DMS 273 (cell line): ENCODE results near the gene PRR14L.
"Not testable (repeated sequence)": the region's sequence is repeated elsewhere in the genome, so short reads cannot be mapped to it uniquely, and the experiment has no call there.

ENCODE experiments used
- DNase-seq: peaks from one replicate; lab custom pipeline; 2025; ENCODE audit not compliant: unreplicated experiment; lab: John Stamatoyannopoulos, UW

PRR14L gene

GRCh38 chr22:31749636-31750364, at the start of gene PRR14L:
Gene PRR14L (minus strand): TSS chr22:31750132. CDS start chr22:31738860, 11,272 bp downstream.
- peak; percentile 96 for DNase-seq

GRCh38 chr22:31799358-31799757, 49.4 kb upstream of the PRR14L start:
- DNase-seq: not testable (repeated sequence)

- DNase-seq: no peak
Observed at GRCh38 chr22:31790240-31790639, 40.3 kb upstream of the PRR14L start.

- DNase-seq: no peak
Observed at GRCh38 chr22:31789803-31790202, 39.9 kb upstream of the PRR14L start.

GRCh38 chr22:31776231-31776630, 26.3 kb upstream of the PRR14L start:
- DNase-seq: no peak

DNA sequence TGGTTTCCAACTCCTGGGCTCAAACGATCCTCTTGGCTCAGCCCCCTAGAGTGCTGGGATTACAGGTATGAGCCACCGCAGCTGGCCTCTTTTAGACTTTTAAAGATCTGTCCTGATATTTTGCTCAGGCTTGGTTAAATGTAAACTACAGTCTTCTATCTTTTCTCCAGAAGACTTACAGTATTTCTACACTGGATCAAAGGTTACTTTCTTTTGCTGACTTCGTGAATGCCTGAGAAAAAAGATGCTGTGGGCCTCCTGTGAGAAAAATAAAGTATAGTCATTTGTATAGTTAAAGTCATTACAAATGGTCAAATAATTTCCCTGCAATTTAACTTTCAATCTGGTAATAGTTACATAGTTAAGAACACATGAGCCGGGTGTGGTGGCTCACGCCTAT, 23.5 kb upstream of the PRR14L start:
- no peak for DNase-seq

DNA sequence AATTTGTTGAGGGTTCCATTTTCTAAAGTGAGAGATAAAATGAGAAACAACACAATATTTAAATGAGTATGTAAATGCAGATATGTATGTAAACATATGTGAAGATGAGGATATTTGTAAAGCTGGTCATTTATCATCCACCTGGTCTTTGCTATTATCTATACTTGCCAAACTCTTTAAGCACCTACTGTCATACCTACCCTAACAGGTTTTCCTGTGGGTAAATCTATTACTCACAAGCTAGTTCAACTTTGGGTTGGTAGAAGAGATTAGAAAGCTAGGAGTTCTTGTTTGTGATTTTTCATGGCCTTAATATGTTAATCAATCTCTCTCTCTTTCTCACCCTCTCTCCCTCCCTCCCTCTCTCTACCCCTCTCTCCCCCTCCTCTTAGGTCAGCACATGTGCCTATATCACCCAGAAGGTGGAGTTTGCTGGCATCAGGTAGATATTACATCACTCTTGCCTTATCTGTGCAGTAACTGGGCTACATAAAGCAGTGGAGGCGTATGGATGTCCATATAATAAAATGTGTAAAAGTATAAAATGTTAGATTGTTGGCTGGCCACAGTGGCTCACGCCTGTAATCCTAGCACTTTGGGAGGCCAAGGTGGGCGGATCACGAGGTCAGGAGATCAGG, 18.6 kb upstream of the PRR14L start:
- no peak for DNase-seq

- DNase-seq: no peak
Observed at GRCh38 chr22:31764785-31765184, 14.9 kb upstream of the PRR14L start.

GRCh38 chr22:31758860-31759259, 8.9 kb upstream of the PRR14L start:
- DNase-seq: not testable (repeated sequence)

- DNase-seq: no peak
Observed at GRCh38 chr22:31757265-31757664, 7.3 kb upstream of the PRR14L start.

DNA sequence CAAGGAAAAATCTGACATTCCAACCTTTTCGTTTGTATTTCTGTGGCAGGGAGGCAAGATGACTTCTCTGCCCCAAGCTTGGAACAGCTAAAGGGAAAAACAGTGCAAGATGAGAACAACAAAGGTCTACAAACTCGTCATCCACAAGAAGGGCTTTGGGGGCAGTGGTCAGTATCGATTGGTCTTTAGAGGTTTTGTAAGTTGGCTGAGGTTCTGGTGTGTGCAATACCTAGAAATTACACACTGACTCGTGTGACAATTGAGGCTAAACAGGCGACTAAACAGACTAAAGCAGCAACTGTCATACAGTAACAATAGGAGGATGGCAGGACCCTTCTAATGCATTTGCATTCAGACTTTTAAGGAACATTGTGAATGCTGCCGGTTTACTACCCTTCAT, 4.9 kb upstream of the PRR14L start:
- no peak for DNase-seq

DNA sequence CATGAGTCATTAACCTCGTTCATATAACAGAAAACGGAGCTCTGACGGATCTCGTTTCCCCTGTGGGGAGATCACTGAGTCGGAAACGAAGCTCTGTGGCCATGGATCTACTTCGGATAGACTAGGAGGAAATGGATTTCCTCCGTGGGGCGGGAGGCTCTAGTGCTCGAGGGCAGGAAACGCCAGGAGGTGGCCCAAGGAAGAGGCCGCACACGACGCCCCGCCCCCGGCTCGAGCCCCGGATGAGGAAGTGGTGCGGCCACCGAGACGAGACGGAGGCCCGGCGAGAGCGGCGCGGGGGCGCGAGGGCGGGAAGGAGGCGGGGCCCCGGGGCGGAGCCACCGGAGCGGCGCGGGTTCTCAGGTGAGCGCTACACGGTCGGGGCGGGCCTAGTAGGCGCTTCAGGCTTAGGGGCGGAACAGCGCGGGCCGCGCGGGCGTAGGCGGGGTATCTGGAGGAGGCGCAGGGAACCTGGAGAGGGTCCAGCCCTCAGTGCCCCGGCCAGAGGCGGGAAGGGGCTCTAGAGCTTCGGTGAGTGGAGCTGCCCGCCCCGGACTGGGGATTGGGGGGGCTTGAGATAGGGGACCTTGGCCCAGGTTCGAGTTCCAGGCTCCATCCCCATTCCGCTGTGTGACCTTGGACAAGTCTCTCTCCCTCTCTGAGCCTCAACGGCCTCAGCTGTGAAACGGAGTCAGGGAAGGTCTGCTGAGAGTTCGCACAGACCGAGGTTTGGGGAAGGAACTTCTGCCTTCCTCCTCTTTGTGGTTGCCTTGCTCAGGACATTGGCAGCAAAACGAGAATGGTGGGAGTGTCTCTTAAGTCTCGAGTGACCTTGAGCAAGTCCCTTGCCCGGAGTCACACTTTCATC, 3.9 kb upstream of the PRR14L start, which contains the start of gene DEPDC5:
TSS of gene DEPDC5 (plus strand) at position 386 of the 868 bp plus-strand sequence. CDS start 903 bp downstream, outside the sequence.
- peak; percentile 96 for DNase-seq

GRCh38 chr22:31753005-31753633, 3.2 kb upstream of the PRR14L start:
- peak; percentile 57 for DNase-seq

- DNase-seq: no peak
Observed at GRCh38 chr22:31752096-31752847, 2.3 kb upstream of the PRR14L start.

- no peak for DNase-seq
Observed at GRCh38 chr22:31750365-31751284, 693 bp upstream of the PRR14L start.

DNA sequence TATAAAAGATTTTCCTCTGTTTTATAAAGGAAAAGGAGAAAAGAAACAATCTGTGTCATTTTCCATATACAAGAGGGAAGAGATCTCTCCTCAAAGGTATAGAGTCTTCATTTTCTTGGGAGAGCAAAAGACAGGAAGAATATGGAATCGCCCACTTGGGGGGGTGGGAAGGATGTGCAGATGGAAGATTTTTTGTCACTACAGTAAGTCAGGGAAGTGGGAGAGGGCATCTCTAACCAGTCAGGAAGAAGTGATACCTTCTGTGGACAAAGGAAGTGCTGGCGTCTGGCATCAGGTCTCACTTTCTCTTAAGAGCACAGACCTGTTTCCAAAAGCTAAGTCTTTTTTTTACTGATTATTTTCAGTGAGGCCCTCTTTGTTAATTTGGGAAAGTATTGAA, 1.4 kb downstream of the PRR14L start:
- no peak for DNase-seq

DNA sequence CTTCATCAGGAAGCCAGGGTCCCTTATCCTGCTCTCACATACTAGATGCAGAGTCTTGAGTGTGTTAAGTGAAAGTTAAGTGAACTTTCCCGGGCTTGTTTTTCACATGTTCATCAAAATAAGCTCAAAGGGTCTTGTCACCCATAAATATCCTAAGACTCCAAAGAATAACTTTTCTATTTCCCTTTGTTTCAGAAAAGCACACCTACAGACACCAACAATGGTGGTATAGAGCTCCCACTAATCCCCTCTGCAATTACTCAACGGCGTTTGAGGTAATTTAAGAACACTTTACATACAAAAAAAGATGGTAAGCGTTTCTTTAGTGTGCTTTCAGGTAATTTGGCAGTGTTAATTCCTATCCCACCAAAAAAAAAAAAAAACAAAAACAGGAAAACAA, 2.5 kb downstream of the PRR14L start:
- DNase-seq: no peak

DNA sequence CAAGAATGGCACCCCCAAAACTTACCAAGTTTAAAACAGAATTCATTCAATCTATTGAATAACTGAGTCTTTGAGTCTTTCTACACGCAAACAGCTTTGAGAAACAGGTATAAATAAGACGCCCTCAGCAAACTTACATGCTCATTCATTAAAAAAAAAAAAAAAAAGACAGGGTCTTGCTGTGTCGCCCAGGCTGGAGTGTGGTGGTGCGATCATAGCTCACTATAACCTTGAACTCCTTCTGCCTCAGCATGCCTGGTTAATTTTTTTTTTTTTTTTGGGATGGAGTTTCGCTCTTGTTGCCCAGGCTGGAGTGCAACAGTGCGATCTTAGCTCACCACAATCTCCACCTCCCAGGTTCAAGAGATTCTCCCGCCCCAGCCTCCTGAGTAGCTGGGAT, 6.1 kb downstream of the PRR14L start:
- no peak for DNase-seq

- no peak for DNase-seq
Observed at GRCh38 chr22:31742682-31743081, 7.2 kb downstream of the PRR14L start.
